Activated CD8-positive, alpha-beta memory T cell treated with anti-CD3 and anti-CD28 coated beads for 48 hours (primary cell): ENCODE data around the gene TOM1L2.

Source experiments
- DNase-seq, 3 experiments: peaks; one replicate each; pipeline ENCODE4 v3.0.0-alpha.2; 2020; ENCODE audit warnings: low read depth in 2 of 3, low spot score in 2 of 3

TOM1L2 gene

GRCh38 chr17:17837966-17838962 is 133.9 kb downstream of the TOM1L2 start:
- no peak for DNase-seq

- no peak for DNase-seq
These were observed 134.8 kb downstream of the TOM1L2 start for GRCh38 chr17:17837380-17837821.

- peak in 1 of 3 experiments; percentile 49 for DNase-seq
These were observed 135.3 kb downstream of the TOM1L2 start, which contains the start of gene SREBF1 for GRCh38 chr17:17836818-17837379. TSS of gene SREBF1 (minus strand) at chr17:17836986. CDS start at chr17:17836817, 169 bp downstream.

GRCh38 chr17:17836250-17836817 is 135.9 kb downstream of the TOM1L2 start:
- peak; percentile 89 to 99 (median 90) for DNase-seq

- DNase-seq: no peak
These were observed 136.6 kb downstream of the TOM1L2 start for GRCh38 chr17:17835415-17836249.

GRCh38 chr17:17834974-17835373 is 137.2 kb downstream of the TOM1L2 start:
- no peak for DNase-seq

- DNase-seq: no peak
These were observed 138.4 kb downstream of the TOM1L2 start for GRCh38 chr17:17833658-17834357.

- DNase-seq: no peak
These were observed 140.2 kb downstream of the TOM1L2 start for GRCh38 chr17:17832032-17832363.

- no peak for DNase-seq
These were observed 140.8 kb downstream of the TOM1L2 start for GRCh38 chr17:17831208-17832031.

GRCh38 chr17:17830740-17831207 is 141.4 kb downstream of the TOM1L2 start:
- DNase-seq: no peak

- DNase-seq: no peak
These were observed 142.0 kb downstream of the TOM1L2 start for GRCh38 chr17:17830269-17830567.

GRCh38 chr17:17827826-17828621 is 144.2 kb downstream of the TOM1L2 start:
- DNase-seq: no peak

GRCh38 chr17:17826942-17827785 is 145.0 kb downstream of the TOM1L2 start:
- DNase-seq: no peak

- no peak for DNase-seq
These were observed 145.9 kb downstream of the TOM1L2 start for GRCh38 chr17:17826342-17826713.

GRCh38 chr17:17824783-17825614 is 147.2 kb downstream of the TOM1L2 start:
- DNase-seq: no peak

GRCh38 chr17:17824119-17824782 is 147.9 kb downstream of the TOM1L2 start:
- DNase-seq: no peak
